ENCODE measurements around the gene SETD7.

DNA sequence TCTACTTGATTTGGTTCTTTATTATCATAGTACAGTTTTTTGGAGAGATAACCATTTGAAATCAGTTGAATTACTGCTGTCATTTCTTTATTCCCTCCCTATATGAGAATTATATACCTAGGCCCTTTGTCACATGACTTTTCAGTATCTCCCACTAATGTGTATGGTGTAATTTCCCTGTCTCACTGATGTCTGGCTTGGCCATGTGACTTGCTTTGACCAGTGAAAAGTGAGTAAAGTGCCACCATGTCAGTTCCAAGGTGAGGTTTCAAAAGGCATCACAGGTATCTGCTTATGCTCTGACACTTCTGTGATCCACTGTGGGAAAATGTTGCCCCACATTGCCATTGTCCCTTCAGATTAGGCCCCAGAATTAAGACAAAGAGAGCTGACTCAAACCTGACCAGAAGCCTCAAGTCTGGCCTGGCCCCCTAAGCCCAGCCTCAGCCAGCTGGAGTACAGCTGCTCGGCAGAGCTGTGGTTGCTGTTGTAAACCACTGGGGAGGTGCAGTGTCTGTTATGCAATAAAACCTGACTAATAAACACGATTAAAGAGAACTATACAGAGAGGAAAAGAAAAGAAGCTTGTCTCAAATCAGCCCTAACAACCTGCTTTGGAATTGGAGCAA lies 27.5 kb downstream of the SETD7 start:
- TF ChIP-seq, protein P1, sequence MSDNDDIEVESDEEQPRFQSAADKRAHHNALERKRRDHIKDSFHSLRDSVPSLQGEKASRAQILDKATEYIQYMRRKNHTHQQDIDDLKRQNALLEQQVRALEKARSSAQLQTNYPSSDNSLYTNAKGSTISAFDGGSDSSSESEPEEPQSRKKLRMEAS (IDR thresholded peaks at IDR 0.05): no peak
- TF ChIP-seq, protein P2, sequence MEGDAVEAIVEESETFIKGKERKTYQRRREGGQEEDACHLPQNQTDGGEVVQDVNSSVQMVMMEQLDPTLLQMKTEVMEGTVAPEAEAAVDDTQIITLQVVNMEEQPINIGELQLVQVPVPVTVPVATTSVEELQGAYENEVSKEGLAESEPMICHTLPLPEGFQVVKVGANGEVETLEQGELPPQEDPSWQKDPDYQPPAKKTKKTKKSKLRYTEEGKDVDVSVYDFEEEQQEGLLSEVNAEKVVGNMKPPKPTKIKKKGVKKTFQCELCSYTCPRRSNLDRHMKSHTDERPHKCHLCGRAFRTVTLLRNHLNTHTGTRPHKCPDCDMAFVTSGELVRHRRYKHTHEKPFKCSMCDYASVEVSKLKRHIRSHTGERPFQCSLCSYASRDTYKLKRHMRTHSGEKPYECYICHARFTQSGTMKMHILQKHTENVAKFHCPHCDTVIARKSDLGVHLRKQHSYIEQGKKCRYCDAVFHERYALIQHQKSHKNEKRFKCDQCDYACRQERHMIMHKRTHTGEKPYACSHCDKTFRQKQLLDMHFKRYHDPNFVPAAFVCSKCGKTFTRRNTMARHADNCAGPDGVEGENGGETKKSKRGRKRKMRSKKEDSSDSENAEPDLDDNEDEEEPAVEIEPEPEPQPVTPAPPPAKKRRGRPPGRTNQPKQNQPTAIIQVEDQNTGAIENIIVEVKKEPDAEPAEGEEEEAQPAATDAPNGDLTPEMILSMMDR (IDR thresholded peaks at IDR 0.05 in 2 of 3, conservative IDR thresholded peaks at IDR 0.05 in 1 of 3; ENCODE audit: borderline replicate concordance in 1 of 3, insufficient read depth in 1 of 3, low read depth in 2 of 3, low read length in 2 of 3): no peak
- no peak for TF ChIP-seq POLR2A (IDR thresholded peaks at IDR 0.05; ENCODE audit: borderline replicate concordance, extremely low read depth, insufficient read depth, insufficient read length)
- no peak for TF ChIP-seq TCF7L2 (IDR thresholded peaks at IDR 0.05; ENCODE audit: borderline replicate concordance, extremely low read depth, insufficient read depth, insufficient read length)
- TF ChIP-seq JUND (IDR thresholded peaks at IDR 0.05): no peak
- TF ChIP-seq ZNF274 (IDR thresholded peaks at IDR 0.05; ENCODE audit: low read depth, low read length): no peak
- TF ChIP-seq POLR2AphosphoS5 (IDR thresholded peaks at IDR 0.05; ENCODE audit: low read depth, low read length): no peak

Data from HCT116 (cell line).